Measurements from ENCODE around the gene PROX2.

PROX2 gene

DNA sequence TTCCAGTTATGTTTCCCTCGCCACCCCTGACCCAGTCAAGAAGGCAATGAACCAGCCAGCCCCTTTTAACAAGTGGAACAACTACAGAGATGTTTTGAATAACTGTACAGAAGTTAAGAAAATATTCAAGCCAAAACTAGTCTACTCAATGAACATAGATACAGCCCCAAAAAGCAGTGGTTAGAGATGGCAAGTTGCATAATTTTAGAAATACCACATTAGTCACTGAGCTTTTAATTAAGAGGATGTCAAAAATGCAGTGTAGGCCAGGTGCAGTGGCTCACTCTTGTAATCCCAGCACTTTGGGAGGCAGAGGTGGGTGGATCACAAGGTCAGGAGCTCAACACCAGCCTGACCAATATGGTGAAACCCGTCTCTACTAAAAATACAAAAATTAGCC is 27.2 kb downstream of the PROX2 start:
- H3K27me3 ChIP-seq (ENCODE audit: low read depth, low read length), result no peaks in the 10 kb centered on the region
- H3K27ac ChIP-seq (ENCODE audit: low read length), result no peak overlapping the region
- H3K9ac ChIP-seq (ENCODE audit: low read length), result no peak overlapping the region
- H3K4me2 ChIP-seq (ENCODE audit: low read length), result no peak overlapping the region
- H3K9me3 ChIP-seq (ENCODE audit: insufficient read depth, low read length), result no peaks in the 10 kb centered on the region
- TF ChIP-seq, protein P1, sequence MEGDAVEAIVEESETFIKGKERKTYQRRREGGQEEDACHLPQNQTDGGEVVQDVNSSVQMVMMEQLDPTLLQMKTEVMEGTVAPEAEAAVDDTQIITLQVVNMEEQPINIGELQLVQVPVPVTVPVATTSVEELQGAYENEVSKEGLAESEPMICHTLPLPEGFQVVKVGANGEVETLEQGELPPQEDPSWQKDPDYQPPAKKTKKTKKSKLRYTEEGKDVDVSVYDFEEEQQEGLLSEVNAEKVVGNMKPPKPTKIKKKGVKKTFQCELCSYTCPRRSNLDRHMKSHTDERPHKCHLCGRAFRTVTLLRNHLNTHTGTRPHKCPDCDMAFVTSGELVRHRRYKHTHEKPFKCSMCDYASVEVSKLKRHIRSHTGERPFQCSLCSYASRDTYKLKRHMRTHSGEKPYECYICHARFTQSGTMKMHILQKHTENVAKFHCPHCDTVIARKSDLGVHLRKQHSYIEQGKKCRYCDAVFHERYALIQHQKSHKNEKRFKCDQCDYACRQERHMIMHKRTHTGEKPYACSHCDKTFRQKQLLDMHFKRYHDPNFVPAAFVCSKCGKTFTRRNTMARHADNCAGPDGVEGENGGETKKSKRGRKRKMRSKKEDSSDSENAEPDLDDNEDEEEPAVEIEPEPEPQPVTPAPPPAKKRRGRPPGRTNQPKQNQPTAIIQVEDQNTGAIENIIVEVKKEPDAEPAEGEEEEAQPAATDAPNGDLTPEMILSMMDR (IDR thresholded peaks at IDR 0.05; ENCODE audit: low read depth, low read length), result no peak
- TF ChIP-seq EZH2phosphoT487 (IDR thresholded peaks at IDR 0.05; ENCODE audit: low read depth), result no peak
- no peak overlapping the region for H3K4me3 ChIP-seq (ENCODE audit: low read length)
- no peaks in the 10 kb centered on the region for H4K20me1 ChIP-seq (ENCODE audit: insufficient read depth, low read length)
- H3K36me3 ChIP-seq (replicated peaks; ENCODE audit: low read depth, low read length), result peaks cover 11% of the 10 kb centered on the region
- no peaks in the 10 kb centered on the region for H3K79me2 ChIP-seq (ENCODE audit: low read length)
- H2AFZ ChIP-seq (ENCODE audit: low read depth, low read length), result no peak overlapping the region
- no peaks in the 10 kb centered on the region for H3K4me1 ChIP-seq (ENCODE audit: low read length)

DNA sequence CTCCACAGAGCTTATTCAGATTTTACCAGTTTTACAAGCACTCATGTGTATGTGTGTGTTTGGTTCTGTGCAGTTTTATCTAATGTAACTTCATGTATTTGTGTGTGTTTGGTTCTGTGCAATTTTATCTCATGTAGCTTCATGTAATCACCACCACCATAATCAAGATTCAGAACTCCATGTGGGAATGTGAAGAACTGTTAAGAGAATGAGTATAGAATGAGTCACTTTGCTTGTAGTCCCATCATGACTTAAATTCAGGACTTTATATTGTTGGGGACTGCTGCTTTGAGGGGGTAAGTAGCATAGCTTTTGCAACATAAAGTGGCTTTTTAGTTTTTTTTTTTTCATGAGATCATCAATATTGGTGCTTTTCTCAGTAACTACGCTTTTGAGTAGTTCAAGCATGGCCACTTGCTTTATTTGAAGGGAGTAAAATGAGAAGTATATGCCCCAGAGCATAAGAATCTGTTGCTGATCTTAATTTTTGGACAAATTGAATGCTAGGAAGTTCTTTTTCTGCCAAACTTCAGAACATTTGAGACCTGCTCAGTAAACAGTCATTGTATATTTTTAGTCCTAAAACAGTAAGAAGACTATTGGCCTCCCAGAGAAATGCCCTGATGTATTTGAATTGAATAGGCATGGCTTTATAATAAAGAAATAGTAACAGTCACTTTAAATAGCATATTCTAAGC is 28.8 kb downstream of the PROX2 start:
- Histone ChIP-seq H2AFZ (ENCODE audit: low read depth, low read length) (no peak overlapping the region), H3K9ac (ENCODE audit: low read length) (no peak overlapping the region), H3K27me3 (ENCODE audit: low read depth, low read length) (no peaks in the 10 kb centered on the region), H3K9me3 (ENCODE audit: insufficient read depth, low read length) (no peaks in the 10 kb centered on the region), H3K4me2 (ENCODE audit: low read length) (no peak overlapping the region), H3K4me1 (ENCODE audit: low read length) (peaks cover 4% of the 10 kb centered on the region), H4K20me1 (ENCODE audit: insufficient read depth, low read length) (no peaks in the 10 kb centered on the region), H3K27ac (ENCODE audit: low read length) (no peak overlapping the region), H3K36me3 (replicated peaks; ENCODE audit: low read depth, low read length) (peaks cover 13% of the 10 kb centered on the region), H3K79me2 (ENCODE audit: low read length) (no peaks in the 10 kb centered on the region), H3K4me3 (ENCODE audit: low read length) (no peak overlapping the region)
- TF ChIP-seq EZH2phosphoT487 (IDR thresholded peaks at IDR 0.05; ENCODE audit: low read depth), result no peak
- TF ChIP-seq, protein P1 (IDR thresholded peaks at IDR 0.05; ENCODE audit: low read depth, low read length), result no peak

DNA sequence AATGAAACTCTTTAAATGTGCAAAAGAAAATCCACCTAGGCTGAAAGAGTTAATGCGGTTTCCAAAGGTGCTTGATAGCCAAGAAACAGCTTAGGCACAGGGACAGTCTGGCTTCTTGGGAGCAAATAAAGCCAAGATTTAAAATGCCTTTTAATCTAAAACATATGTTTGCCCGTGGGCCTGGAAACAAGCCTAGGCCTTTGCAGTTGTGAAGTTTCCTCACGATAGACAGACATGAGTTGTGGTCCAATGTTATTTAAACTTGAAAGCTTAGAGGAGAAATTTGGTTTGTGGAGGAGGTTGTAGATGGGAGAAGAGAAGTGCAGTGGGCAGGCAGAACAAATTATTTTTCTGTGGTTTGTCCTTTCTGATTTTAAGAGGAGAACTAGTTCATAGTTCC is 29.8 kb downstream of the PROX2 start:
- peaks cover 13% of the 10 kb centered on the region for H3K36me3 ChIP-seq (replicated peaks; ENCODE audit: low read depth, low read length)
- no peak overlapping the region for H3K4me3 ChIP-seq (ENCODE audit: low read length)
- no peaks in the 10 kb centered on the region for H3K27me3 ChIP-seq (ENCODE audit: low read depth, low read length)
- H4K20me1 ChIP-seq (ENCODE audit: insufficient read depth, low read length), result no peaks in the 10 kb centered on the region
- H3K9ac ChIP-seq (ENCODE audit: low read length), result no peak overlapping the region
- TF ChIP-seq, protein P1 (IDR thresholded peaks at IDR 0.05; ENCODE audit: low read depth, low read length), result no peak
- no peak for TF ChIP-seq EZH2phosphoT487 (IDR thresholded peaks at IDR 0.05; ENCODE audit: low read depth)
- H3K9me3 ChIP-seq (ENCODE audit: insufficient read depth, low read length), result no peaks in the 10 kb centered on the region
- no peak overlapping the region for H3K4me2 ChIP-seq (ENCODE audit: low read length)
- no peak overlapping the region for H3K27ac ChIP-seq (ENCODE audit: low read length)
- H3K79me2 ChIP-seq (ENCODE audit: low read length), result no peaks in the 10 kb centered on the region
- peaks cover 12% of the 10 kb centered on the region for H3K4me1 ChIP-seq (ENCODE audit: low read length)
- H2AFZ ChIP-seq (ENCODE audit: low read depth, low read length), result no peak overlapping the region

DNA sequence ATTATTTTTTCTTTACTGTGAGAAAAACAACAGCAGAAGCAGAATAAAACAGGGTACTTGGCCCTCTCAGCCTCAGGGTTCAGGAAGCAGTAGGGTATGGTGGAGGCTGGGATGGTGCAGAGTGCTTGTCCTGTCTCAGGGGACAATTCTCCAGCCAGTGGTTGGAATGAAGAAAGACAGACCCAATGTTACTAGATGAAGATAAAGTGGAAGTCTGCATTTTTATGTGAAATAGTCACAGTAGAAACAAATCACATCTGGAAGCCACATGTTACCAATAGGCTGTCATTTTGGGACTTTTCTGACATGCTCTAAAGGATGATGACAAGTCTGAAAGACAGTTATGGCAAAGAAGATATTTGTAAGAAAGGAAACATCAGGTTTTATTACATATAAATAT is 32.3 kb downstream of the PROX2 start:
- H3K27me3 ChIP-seq (ENCODE audit: low read depth, low read length), result no peaks in the 10 kb centered on the region
- H2AFZ ChIP-seq (ENCODE audit: low read depth, low read length), result no peak overlapping the region
- peaks cover 1% of the 10 kb centered on the region; the same call in 1 of the 2 replicates for H3K79me2 ChIP-seq (ENCODE audit: low read length)
- no peak overlapping the region for H3K27ac ChIP-seq (ENCODE audit: low read length)
- peaks cover 35% of the 10 kb centered on the region for H3K4me1 ChIP-seq (ENCODE audit: low read length)
- no peak overlapping the region for H3K4me2 ChIP-seq (ENCODE audit: low read length)
- H3K9ac ChIP-seq (ENCODE audit: low read length), result no peak overlapping the region
- H3K9me3 ChIP-seq (ENCODE audit: insufficient read depth, low read length), result no peaks in the 10 kb centered on the region
- peaks cover 13% of the 10 kb centered on the region for H3K36me3 ChIP-seq (replicated peaks; ENCODE audit: low read depth, low read length)
- TF ChIP-seq, protein P1 (IDR thresholded peaks at IDR 0.05; ENCODE audit: low read depth, low read length), result no peak
- TF ChIP-seq EZH2phosphoT487 (IDR thresholded peaks at IDR 0.05; ENCODE audit: low read depth), result no peak
- no peak overlapping the region for H3K4me3 ChIP-seq (ENCODE audit: low read length)
- no peaks in the 10 kb centered on the region for H4K20me1 ChIP-seq (ENCODE audit: insufficient read depth, low read length)
